AG09309 (cell line): Measurements from ENCODE around the gene OCRL.

ENCODE experiments used
- DNase-seq: peaks from one replicate; pipeline ENCODE4 v3.0.0-alpha.2; 2010; ENCODE audit warnings: low read depth
- H3K4me3 ChIP-seq: 2 replicates; pipeline ENCODE4 v1.5.1; 2011; ENCODE audit warnings: mild to moderate bottlenecking, low read depth, low read length, moderate library complexity; ENCODE audit not compliant: control insufficient read depth
- TF ChIP-seq, protein P1 (sequence below): IDR thresholded peaks from 2 replicates; pipeline ENCODE4 v1.5.1; 2011; ENCODE audit warnings: mild to moderate bottlenecking, low read depth, low read length, inconsistent platforms; ENCODE audit not compliant: insufficient read depth, control insufficient read depth; ENCODE audit errors: missing control alignments

OCRL gene

GRCh38 chrX:129577473-129577872 lies 37.4 kb downstream of the OCRL start:
- DNase-seq, result peak; percentile 32
- no peak overlapping the region for H3K4me3 ChIP-seq
- TF ChIP-seq, protein P1, sequence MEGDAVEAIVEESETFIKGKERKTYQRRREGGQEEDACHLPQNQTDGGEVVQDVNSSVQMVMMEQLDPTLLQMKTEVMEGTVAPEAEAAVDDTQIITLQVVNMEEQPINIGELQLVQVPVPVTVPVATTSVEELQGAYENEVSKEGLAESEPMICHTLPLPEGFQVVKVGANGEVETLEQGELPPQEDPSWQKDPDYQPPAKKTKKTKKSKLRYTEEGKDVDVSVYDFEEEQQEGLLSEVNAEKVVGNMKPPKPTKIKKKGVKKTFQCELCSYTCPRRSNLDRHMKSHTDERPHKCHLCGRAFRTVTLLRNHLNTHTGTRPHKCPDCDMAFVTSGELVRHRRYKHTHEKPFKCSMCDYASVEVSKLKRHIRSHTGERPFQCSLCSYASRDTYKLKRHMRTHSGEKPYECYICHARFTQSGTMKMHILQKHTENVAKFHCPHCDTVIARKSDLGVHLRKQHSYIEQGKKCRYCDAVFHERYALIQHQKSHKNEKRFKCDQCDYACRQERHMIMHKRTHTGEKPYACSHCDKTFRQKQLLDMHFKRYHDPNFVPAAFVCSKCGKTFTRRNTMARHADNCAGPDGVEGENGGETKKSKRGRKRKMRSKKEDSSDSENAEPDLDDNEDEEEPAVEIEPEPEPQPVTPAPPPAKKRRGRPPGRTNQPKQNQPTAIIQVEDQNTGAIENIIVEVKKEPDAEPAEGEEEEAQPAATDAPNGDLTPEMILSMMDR, result no peak

DNA sequence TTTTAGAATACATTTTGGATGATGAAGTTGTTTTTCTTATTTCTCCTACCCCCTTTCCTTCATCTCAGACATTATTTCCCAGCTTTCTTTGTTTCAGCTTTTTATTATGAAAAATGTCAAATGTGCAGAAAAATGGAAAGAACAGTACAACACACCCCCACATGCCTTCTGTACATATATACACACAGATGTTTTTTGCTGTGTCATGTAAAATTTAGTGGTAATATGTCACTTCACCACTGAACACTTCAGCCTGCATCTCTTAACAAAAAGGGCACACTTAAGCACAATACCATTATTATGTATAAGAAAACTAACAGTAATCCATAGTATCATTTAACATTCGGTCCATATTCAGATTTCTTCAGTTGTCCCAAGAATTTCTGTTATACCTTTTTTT lies 37.8 kb downstream of the OCRL start:
- no peak for DNase-seq
- no peak overlapping the region for H3K4me3 ChIP-seq
- TF ChIP-seq, protein P1, result no peak

DNA sequence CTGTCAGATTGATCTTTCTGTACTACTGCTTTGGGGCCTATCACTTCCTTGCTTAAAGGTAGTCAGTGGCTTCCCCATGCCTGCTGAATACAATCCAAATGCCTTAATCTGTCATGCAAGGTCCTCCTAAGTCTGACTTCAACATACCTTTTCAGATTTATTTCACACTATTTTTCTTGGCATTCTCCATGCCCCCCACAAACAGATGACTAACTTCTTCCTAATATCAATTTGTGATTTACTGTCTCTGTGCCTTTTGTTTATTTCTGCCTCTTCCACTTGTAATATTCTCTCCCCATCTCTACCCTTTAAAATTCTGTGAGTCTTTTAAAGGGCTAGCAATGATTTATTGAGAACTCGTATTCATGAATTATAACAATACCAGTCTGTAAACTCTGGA lies 41.8 kb downstream of the OCRL start:
- TF ChIP-seq, protein P1, result no peak
- H3K4me3 ChIP-seq, result no peak overlapping the region
- no peak for DNase-seq

DNA sequence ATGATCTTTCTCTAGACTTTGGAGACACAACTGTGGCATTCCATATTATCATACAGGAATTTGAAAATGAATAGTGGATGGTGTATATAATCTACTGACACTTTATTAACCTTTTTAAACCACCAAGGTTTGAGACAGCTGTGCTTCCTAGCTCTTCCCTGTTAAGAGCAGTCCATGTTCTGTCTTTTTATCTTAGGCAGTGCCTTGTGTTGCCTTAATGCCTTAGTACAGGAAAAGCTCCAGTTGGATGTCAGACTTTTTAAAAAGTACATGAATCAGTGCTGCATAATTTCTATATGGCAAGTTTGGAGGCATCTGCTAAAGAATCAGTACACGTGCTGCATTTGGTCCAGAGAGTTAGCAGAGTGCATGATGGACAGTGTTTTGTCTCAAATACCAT lies 45.1 kb downstream of the OCRL start:
- no peak overlapping the region for H3K4me3 ChIP-seq
- DNase-seq, result no peak
- TF ChIP-seq, protein P1, result no peak

DNA sequence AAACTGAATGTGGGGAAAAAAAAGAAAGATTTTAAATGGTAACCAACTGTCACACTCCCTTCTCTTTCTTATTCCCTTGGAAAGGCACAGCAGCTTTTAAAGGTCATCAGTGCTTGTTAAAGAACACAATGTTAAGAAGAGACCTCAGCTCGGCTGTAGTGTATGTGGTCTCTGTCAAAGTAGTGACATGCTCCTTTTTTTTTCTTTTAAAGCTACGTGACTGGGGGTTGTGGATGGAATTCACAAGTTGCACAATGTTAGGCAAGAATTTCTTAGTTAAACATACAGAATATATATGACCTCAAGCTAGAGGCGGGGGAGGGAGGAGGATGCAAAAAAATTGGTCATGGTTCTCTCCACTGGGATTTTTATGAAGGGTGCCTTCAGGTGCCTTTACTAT lies 45.6 kb downstream of the OCRL start:
- H3K4me3 ChIP-seq, result no peak overlapping the region
- TF ChIP-seq, protein P1, result no peak
- no peak for DNase-seq

- H3K4me3 ChIP-seq, result no peak overlapping the region
- DNase-seq, result no peak
- TF ChIP-seq, protein P1, result no peak
These were observed 46.4 kb downstream of the OCRL start for GRCh38 chrX:129586446-129586845.

DNA sequence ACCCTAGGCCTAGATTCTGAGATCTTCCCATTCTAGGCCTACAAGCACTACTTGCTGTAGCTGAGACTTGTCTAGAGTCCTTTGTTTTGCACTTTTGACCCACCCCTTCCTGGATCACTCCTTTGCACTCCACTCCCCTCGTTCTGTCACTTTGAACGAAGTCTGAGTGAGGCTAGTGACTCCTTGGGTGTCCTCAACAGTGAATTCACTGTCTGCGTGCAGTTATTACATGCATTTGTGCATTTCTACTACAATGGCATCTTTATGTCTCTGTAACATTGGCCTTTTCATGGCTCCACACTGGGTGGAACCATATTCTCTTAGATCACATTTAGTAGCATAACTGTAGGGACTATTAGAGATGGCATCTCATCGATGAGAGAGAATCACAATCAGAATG lies 50.5 kb downstream of the OCRL start:
- TF ChIP-seq, protein P1, result no peak
- no peak overlapping the region for H3K4me3 ChIP-seq
- DNase-seq, result no peak
